Measurements from ENCODE around the gene KLF13.

KLF13 gene

GRCh38 chr15:31365655-31366127, 39.1 kb downstream of the KLF13 start:
- peak; percentile 63 for DNase-seq

GRCh38 chr15:31366169-31366734, 39.6 kb downstream of the KLF13 start:
- DNase-seq = no peak

- no peak for DNase-seq
Observed at GRCh38 chr15:31367021-31367729, 40.5 kb downstream of the KLF13 start.

GRCh38 chr15:31367730-31368344, 41.2 kb downstream of the KLF13 start:
- no peak for DNase-seq

GRCh38 chr15:31369727-31370126, 43.1 kb downstream of the KLF13 start:
- no peak for DNase-seq

GRCh38 chr15:31371520-31372240, 45.0 kb downstream of the KLF13 start:
- no peak for DNase-seq

- DNase-seq = no peak
Observed at GRCh38 chr15:31372635-31373091, 46.0 kb downstream of the KLF13 start.

DNA sequence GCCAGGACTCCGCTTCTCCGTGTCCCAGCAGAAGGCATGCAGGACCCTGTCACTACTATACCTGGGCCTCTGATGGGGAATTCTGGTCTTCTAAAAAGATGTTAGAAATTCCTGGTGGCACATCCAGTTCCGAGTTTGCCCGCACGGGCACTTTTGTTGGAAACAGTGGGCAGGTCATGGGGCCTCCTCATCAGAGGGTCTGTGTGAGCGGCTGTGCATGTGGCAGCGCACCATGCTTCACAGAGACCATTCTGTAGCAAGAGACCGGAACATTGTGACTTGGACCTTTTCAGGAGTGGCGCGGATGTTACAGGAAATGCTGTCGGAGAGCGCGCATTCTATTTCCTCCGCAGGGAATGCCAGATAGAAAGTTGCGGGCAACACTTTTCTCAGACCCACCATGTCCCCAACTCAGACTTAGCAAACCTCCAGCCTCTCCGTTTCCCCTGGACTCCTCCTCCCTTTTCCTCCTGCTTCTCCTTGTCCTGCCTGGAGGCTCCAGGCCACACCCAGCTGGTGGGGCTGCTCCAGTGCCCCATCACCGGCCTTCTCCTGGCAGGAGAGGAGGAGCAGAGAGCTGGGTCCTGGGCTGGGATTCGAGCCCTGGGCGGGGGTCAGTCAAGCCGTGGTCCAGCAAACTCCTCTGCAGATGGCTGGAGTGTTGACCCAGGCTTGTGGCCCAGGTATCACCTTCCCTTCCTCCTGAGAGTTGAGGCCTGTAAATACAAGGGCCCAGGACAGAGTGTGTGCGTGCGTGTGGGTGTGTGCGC, 46.6 kb downstream of the KLF13 start:
- no peak for DNase-seq

GRCh38 chr15:31373970-31374369, 47.3 kb downstream of the KLF13 start:
- no peak for DNase-seq

GRCh38 chr15:31374489-31374888, 47.9 kb downstream of the KLF13 start:
- no peak for DNase-seq

- DNase-seq = no peak
Observed at GRCh38 chr15:31374986-31375385, 48.4 kb downstream of the KLF13 start.

DNA sequence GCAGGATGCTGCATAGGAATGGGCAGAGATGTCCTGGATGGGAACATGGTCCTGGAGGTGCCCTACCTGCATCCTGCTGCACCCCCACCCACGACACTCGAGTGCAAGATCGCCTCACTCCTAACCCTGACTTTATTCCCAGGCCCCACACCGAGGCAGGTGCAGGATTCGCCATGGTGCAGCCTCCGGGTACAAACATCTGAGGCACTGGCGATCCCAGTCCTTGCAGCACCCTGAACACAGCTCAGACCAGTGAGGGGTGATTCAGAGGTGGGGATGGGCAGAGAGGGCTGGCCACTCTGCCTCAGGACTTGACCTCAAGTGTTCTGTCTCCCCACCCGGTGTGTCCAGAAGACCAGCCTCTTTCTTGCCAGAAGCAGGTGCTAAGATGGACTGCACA, 49.1 kb downstream of the KLF13 start:
- DNase-seq = no peak

GRCh38 chr15:31376511-31376910, 49.9 kb downstream of the KLF13 start:
- DNase-seq = no peak

GRCh38 chr15:31377030-31377429, 50.4 kb downstream of the KLF13 start:
- DNase-seq = no peak

DNA sequence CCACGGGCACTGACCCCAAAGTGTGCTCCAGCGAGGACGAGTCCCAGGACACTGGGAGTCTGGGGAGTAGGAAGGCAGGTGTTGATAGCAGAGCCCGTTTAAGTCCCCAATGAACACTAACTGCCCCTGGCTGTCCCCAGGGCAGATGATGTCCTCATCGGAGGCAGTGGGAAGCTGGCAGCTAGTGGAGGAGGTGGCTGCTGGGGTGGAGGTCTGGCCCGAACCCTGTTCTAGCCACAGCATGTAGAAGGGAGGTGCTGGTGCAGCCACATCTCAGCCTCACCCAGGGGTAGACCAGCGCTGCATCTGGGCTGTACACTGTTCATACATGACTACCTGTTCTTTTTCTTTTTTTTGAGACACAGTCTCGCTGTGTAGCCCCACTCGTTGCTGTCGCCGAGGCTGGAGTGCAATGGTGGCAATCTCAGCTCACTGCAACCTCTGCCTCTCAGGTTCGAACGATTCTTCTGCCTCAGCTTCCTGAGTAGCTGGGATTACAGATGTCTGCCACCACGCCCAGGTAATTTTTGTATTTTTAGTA, 51.8 kb downstream of the KLF13 start:
- DNase-seq = no peak

- DNase-seq = no peak
Observed at GRCh38 chr15:31379042-31379441, 52.4 kb downstream of the KLF13 start.

DNA sequence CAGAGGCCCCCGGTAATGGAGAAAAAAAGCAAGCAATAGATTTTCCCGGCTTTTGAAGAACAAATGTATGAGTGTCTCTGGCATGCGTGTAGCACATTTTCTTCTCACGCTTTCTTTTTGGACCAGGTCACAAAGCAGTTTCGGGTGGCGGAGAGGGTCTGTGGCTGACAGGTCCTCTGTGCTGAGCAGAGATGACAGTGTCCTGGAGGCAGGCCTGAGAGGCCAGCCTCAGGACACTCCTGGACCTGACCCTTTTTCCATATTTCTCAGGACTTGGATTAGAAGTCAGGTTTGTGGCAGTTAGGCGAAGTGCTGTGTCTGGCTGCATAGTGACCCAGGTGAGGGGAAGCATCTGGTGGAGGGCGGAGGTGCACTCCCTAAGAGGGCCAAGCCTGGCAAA, 52.9 kb downstream of the KLF13 start:
- DNase-seq = no peak

DNA sequence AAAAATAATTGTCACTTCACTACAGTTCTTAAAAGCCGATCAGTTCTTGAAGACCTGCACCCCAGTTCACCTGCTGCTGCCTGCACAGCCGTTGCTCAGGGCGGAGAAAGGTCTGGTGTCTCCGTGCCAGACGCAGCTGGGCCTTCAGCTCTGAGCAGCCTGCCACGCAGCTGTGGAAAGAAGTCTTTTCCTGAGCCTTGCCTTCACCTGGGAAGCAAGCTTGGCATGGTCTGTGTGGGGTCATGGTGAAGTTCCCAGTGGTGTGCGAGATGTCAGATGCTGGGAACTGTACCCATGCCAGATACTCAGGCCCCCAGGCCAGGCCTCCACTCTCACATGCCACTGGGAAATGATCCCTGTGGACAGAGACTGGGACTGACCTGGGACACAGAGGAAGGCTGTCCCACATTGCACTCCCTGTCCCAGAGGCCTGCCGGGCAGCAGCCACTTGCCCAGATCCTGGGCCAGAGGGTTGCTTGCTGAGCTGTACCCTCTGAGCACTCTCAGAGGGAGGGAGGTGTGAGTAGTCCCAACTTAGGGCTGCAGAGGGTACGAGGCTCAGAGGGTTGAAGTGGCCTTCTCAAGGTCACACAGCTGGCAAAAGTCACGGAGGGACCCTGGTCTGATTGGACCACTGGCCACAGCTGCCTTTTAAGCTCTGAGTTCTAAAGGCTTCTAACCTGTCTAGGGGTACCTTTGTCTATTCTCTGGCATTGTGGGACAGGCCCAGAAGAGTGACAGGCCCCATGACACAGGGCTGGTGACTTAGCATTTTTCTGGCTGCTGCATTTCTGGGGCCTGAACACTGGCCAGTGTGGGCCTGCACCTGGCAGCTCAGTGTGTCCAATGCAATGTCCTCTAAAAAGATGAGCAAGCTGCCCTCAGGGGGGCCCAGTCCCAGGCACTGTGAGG, 55.4 kb downstream of the KLF13 start:
- DNase-seq = no peak

DNA sequence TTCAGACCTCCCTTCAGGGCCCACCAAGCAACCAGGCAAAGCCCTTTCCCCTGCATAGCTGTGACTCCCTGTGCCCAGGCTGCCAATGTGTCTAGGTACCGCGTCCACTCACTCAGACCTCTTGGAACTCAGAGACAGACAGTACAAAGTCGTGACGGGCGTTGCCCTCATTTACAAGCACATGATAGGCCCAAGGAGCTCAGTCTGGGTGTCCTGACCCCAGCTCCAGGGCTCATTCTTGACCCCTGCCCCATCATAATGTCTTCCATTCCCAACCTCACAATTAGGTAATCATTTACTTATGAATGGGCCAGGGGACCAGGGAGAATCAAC, 56.0 kb downstream of the KLF13 start:
- DNase-seq = no peak

DNA sequence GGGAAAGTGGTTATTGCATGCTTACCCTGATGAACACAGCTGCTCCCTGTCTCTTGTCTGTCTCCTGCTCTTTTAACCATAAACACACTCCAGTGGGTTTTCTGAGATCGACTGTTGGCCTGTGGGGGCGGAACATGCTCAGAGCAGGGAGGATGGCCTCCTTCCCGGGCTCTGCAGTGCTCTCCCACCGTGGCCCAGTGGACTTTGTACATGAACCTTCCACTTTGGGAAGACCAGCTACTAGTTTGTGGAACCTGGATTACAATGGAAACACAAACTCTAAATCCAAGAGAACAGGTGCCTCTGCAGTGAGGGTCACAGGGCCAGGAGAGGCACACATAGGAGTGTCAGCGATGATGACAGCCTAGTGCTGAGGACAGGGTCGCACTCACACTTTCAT, 56.5 kb downstream of the KLF13 start:
- DNase-seq = no peak

- DNase-seq = no peak
Observed at GRCh38 chr15:31384568-31384967, 57.9 kb downstream of the KLF13 start.
